ENCODE results near the gene CBX3.
A peak's percentile ranks its signal among the peaks of the same experiment; 100 is the strongest.
"Not testable (repeated sequence)": the region's sequence is repeated elsewhere in the genome, so short reads cannot be mapped to it uniquely, and the experiment has no call there.

CBX3 gene

GRCh38 chr7:26165950-26166683, 35.4 kb upstream of the CBX3 start:
- DNase-seq (ENCODE audit: insufficient read length, low spot score) (no peak), FAIRE-seq (no peak)
- TF ChIP-seq POLR2A (IDR thresholded peaks at IDR 0.05; ENCODE audit: low read depth, low read length): no peak

GRCh38 chr7:26166684-26167266, 34.8 kb upstream of the CBX3 start:
- no peak for FAIRE-seq
- no peak for DNase-seq (ENCODE audit: insufficient read length, low spot score)
- TF ChIP-seq POLR2A (IDR thresholded peaks at IDR 0.05; ENCODE audit: low read depth, low read length): no peak

- DNase-seq (ENCODE audit: insufficient read length, low spot score) (no peak), FAIRE-seq (no peak)
- TF ChIP-seq POLR2A (IDR thresholded peaks at IDR 0.05; ENCODE audit: low read depth, low read length): no peak
Observed at GRCh38 chr7:26167303-26167934, 34.1 kb upstream of the CBX3 start.

GRCh38 chr7:26168458-26169023, 33.0 kb upstream of the CBX3 start:
- FAIRE-seq: no peak
- DNase-seq (ENCODE audit: insufficient read length, low spot score): no peak
- TF ChIP-seq POLR2A (IDR thresholded peaks at IDR 0.05; ENCODE audit: low read depth, low read length): no peak

- no peak for FAIRE-seq
- no peak for DNase-seq (ENCODE audit: insufficient read length, low spot score)
- no peak for TF ChIP-seq POLR2A (IDR thresholded peaks at IDR 0.05; ENCODE audit: low read depth, low read length)
Observed at GRCh38 chr7:26169271-26169670, 32.3 kb upstream of the CBX3 start.

GRCh38 chr7:26170663-26171062, 30.9 kb upstream of the CBX3 start:
- FAIRE-seq (peak; percentile 15), DNase-seq (ENCODE audit: insufficient read length, low spot score) (no peak)
- TF ChIP-seq POLR2A (IDR thresholded peaks at IDR 0.05; ENCODE audit: low read depth, low read length): no peak

- no peak for FAIRE-seq
- no peak for DNase-seq (ENCODE audit: insufficient read length, low spot score)
Observed at GRCh38 chr7:26171601-26172000, 29.9 kb upstream of the CBX3 start.

GRCh38 chr7:26172048-26172447, 29.5 kb upstream of the CBX3 start:
- no peak for TF ChIP-seq POLR2A (IDR thresholded peaks at IDR 0.05; ENCODE audit: low read depth, low read length)
- FAIRE-seq: no peak

More at GRCh38 chr7:26171601-26172000, 29.9 kb upstream of the CBX3 start:
- TF ChIP-seq POLR2A (IDR thresholded peaks at IDR 0.05; ENCODE audit: low read depth, low read length): no peak

GRCh38 chr7:26175903-26176302, 25.6 kb upstream of the CBX3 start:
- FAIRE-seq; DNase-seq (ENCODE audit: insufficient read length, low spot score): not testable (repeated sequence)

More at GRCh38 chr7:26172048-26172447, 29.5 kb upstream of the CBX3 start:
- DNase-seq (ENCODE audit: insufficient read length, low spot score): no peak

- FAIRE-seq; DNase-seq (ENCODE audit: insufficient read length, low spot score): not testable (repeated sequence)
Observed at GRCh38 chr7:26176696-26177095, 24.8 kb upstream of the CBX3 start.

GRCh38 chr7:26177269-26177668, 24.3 kb upstream of the CBX3 start:
- not testable (repeated sequence) for DNase-seq (ENCODE audit: insufficient read length, low spot score); FAIRE-seq

- TF ChIP-seq POLR2A (IDR thresholded peaks at IDR 0.05; ENCODE audit: low read depth, low read length): no peak
- DNase-seq (ENCODE audit: insufficient read length, low spot score) (no peak), FAIRE-seq (no peak)
Observed at GRCh38 chr7:26178272-26178960, 23.1 kb upstream of the CBX3 start.

GRCh38 chr7:26179422-26179821, 22.1 kb upstream of the CBX3 start:
- DNase-seq (ENCODE audit: insufficient read length, low spot score) (no peak), FAIRE-seq (no peak)
- TF ChIP-seq POLR2A (IDR thresholded peaks at IDR 0.05; ENCODE audit: low read depth, low read length): no peak

Measured in H54 (cell line).